Fibroblast of lung (primary cell): ENCODE data around the gene MRPS6. TPM values are rescaled to one million over a fixed set of nuclear protein-coding genes. Genes with fewer than 3 reads are reported as not detected.
A peak's percentile ranks its signal among the peaks of the same experiment; 100 is the strongest.

Source experiments
- DNase-seq, 2 donors: peaks; one replicate each; pipeline versions ENCODE4 v3.0.0 to v3.0.0-alpha.2; 2010; ENCODE audit warnings: low read depth in 2 of 2
- H2AFZ ChIP-seq: 2 replicates; pipeline ENCODE4 v1.5.1; 2012; ENCODE audit warnings: low read length, control low read depth, inconsistent platforms
- H3K27ac ChIP-seq: 2 replicates; pipeline ENCODE4 v1.5.1; 2011; ENCODE audit warnings: low read length, control low read depth; ENCODE audit not compliant: insufficient read depth
- H3K27me3 ChIP-seq: 2 replicates; pipeline ENCODE4 v1.5.1; 2011; ENCODE audit warnings: mild to moderate bottlenecking, low read length; ENCODE audit not compliant: control insufficient read depth, insufficient read depth
- H3K36me3 ChIP-seq: 2 replicates; pipeline ENCODE4 v1.5.1; 2011; ENCODE audit warnings: low read length; ENCODE audit not compliant: control insufficient read depth, insufficient read depth
- H3K4me1 ChIP-seq: 2 replicates; pipeline ENCODE4 v1.5.1; 2011; ENCODE audit warnings: low read length; ENCODE audit not compliant: control insufficient read depth, insufficient read depth; ENCODE audit errors: extremely low read depth
- H3K4me2 ChIP-seq: 2 replicates; pipeline ENCODE4 v1.5.1; 2011; ENCODE audit warnings: low read length, control low read depth; ENCODE audit not compliant: insufficient read depth; ENCODE audit errors: extremely low read depth
- H3K4me3 ChIP-seq, 4 experiments: fragments of 200-600 bp in 1 of 4; sonication (generic) in 1 of 4; replicated peaks in 1 of 4; 2 replicates each; pipeline ENCODE4 v1.5.1; 2011 to 2016; ENCODE audit warnings: low read length in 4 of 4, low read depth in 3 of 4, mild to moderate bottlenecking in 3 of 4, control low read depth in 2 of 4, inconsistent platforms in 1 of 4, mixed read lengths in 1 of 4; ENCODE audit not compliant: insufficient read depth in 1 of 4; ENCODE audit errors: control extremely low read depth in 1 of 4
- H3K79me2 ChIP-seq: 2 replicates; pipeline ENCODE4 v1.5.1; 2012; ENCODE audit warnings: mild to moderate bottlenecking, low read length, inconsistent platforms; ENCODE audit not compliant: control insufficient read depth, insufficient read depth
- H3K9ac ChIP-seq: 2 replicates; pipeline ENCODE4 v1.5.1; 2011; ENCODE audit warnings: mild to moderate bottlenecking, low read length, control low read depth; ENCODE audit not compliant: insufficient read depth
- H3K9me3 ChIP-seq: 2 replicates; pipeline ENCODE4 v1.5.1; 2012; ENCODE audit warnings: low read depth, low read length; ENCODE audit not compliant: control insufficient read depth, insufficient read depth
- H4K20me1 ChIP-seq: 2 replicates; pipeline ENCODE4 v1.5.1; 2011; ENCODE audit warnings: low read length; ENCODE audit not compliant: control insufficient read depth, insufficient read depth; ENCODE audit errors: extremely low read depth
- EZH2 ChIP-seq: IDR thresholded peaks from 2 replicates; pipeline ENCODE4 v1.5.1; 2012; ENCODE audit warnings: low read length, control low read depth, mild to moderate bottlenecking; ENCODE audit errors: missing control alignments
- polyA plus RNA-seq, 2 donors: library from polyadenylated mRNA; depleted of rRNA in 1 of 2; stranded (reverse) in 1 of 2; unstranded in 1 of 2; fragments of >200 nt; gene quantifications; 2 replicates each; pipeline ENCODE4 v1.2.1, GENCODE V29; 2011 to 2012; ENCODE audit warnings: missing spikeins in 1 of 2
- total RNA-seq: library from RNA; depleted of rRNA; stranded (reverse); fragments of >200 nt; gene quantifications from 2 replicates; pipeline ENCODE4 v1.2.1, GENCODE V29; 2014
- TF ChIP-seq, protein P1 (sequence below), 2 donors: IDR thresholded peaks in 1 of 2; conservative IDR thresholded peaks in 1 of 2; 1 replicate in 1 of 2; 2 replicates in 1 of 2; pipeline ENCODE4 v1.5.1; 2011 to 2012; ENCODE audit warnings: low read length in 2 of 2, control low read depth in 1 of 2, inconsistent platforms in 1 of 2, low read depth in 1 of 2, mild to moderate bottlenecking in 1 of 2

Gene MRPS6
- total and polyA plus RNA-seq, 2 donors (not counting 1 experiment from before 2014, with no cell fraction given) = 20.0 to 45.6 TPM

DNA sequence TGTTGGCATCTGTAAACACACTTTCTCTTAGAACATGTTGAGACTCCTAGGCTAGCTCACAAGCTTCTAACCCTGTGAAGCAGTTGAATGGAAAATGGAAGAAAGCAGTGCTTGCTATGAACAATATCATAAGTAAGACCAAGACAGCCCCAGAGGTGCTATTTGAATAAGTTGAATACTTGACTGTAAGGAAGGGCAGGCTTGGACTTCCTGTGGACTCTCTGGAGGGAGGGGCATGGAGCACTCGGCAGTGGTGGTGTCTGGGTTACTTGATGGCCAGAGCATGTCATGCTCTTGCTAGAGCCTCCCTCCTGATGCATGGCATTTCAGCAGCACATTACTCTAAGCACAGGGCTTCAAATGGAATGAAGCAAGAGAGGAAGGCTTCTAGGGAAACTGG lies 60.0 kb downstream of the MRPS6 start:
- Histone ChIP-seq H3K27ac (no peak overlapping the region), H2AFZ (no peak overlapping the region), H3K4me2 (no peak overlapping the region), H3K9me3 (no peaks in the 10 kb centered on the region), H3K27me3 (no peaks in the 10 kb centered on the region), H4K20me1 (no peaks in the 10 kb centered on the region), H3K9ac (no peak overlapping the region), H3K4me1 (peaks cover 18% of the 10 kb centered on the region), H3K4me3 (no peak overlapping the region), H3K79me2 (peaks cover 45% of the 10 kb centered on the region), H3K36me3 (peaks cover 5% of the 10 kb centered on the region)
- no peak for DNase-seq
- TF ChIP-seq, protein P1, sequence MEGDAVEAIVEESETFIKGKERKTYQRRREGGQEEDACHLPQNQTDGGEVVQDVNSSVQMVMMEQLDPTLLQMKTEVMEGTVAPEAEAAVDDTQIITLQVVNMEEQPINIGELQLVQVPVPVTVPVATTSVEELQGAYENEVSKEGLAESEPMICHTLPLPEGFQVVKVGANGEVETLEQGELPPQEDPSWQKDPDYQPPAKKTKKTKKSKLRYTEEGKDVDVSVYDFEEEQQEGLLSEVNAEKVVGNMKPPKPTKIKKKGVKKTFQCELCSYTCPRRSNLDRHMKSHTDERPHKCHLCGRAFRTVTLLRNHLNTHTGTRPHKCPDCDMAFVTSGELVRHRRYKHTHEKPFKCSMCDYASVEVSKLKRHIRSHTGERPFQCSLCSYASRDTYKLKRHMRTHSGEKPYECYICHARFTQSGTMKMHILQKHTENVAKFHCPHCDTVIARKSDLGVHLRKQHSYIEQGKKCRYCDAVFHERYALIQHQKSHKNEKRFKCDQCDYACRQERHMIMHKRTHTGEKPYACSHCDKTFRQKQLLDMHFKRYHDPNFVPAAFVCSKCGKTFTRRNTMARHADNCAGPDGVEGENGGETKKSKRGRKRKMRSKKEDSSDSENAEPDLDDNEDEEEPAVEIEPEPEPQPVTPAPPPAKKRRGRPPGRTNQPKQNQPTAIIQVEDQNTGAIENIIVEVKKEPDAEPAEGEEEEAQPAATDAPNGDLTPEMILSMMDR (conservative IDR thresholded peaks at IDR 0.05 in 1 of 2, IDR thresholded peaks at IDR 0.05 in 1 of 2; ENCODE audit: low read depth in 1 of 2, low read length in 2 of 2) = no peak
- no peak for TF ChIP-seq EZH2

DNA sequence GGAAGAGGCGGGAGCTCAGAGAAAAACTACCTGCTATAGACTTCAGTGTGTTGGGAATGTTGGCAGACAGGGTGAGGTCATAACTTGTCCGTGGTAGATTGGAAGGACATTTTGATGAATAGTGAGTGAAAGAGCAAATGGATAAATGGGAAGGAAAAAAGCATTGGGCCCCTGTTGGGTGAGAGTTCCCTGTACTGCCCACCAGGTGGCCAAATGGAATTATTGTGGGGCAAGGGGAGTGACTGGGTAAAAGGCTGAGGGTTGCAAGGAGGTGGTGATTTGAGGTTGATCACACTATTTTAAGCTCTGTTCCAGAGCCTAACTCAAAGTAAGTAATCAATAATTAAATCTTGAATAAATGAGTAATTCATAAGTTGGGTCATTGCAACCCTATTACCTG lies 60.4 kb downstream of the MRPS6 start:
- DNase-seq = no peak
- Histone ChIP-seq H2AFZ (no peak overlapping the region), H3K4me2 (no peak overlapping the region), H3K79me2 (peaks cover 45% of the 10 kb centered on the region), H3K9ac (no peak overlapping the region), H3K27ac (no peak overlapping the region), H3K9me3 (no peaks in the 10 kb centered on the region), H3K4me1 (peaks cover 15% of the 10 kb centered on the region), H3K4me3 (no peak overlapping the region), H3K36me3 (peaks cover 5% of the 10 kb centered on the region), H4K20me1 (no peaks in the 10 kb centered on the region), H3K27me3 (no peaks in the 10 kb centered on the region)
- TF ChIP-seq EZH2 = no peak
- TF ChIP-seq, protein P1 (conservative IDR thresholded peaks at IDR 0.05 in 1 of 2, IDR thresholded peaks at IDR 0.05 in 1 of 2; ENCODE audit: low read depth in 1 of 2, low read length in 2 of 2) = peak in 1 of 2 donors; percentile 26

DNA sequence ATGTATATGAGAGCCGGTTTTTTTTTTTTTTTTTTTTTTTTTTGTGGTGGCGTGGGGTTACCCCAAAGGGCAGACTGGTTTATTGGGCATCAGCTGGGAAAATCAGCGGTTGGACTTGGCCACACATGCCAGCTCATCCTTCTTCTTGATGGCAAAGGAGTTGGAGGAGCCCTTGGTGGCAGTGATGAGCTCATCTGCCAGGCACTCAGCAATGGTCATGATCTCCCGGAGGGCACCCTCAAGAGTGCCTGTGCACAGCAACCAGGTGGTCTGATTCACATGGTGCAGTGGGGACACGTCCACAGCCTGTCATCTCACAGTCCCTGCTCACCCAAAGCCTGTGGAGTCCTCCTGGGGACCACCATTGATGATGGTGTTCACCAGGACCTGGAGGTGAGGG lies 62.0 kb downstream of the MRPS6 start:
- H3K79me2 ChIP-seq = peaks cover 44% of the 10 kb centered on the region
- H3K9me3 ChIP-seq = no peaks in the 10 kb centered on the region
- no peaks in the 10 kb centered on the region for H3K27me3 ChIP-seq
- no peak for DNase-seq
- no peak overlapping the region for H3K4me2 ChIP-seq
- no peaks in the 10 kb centered on the region for H4K20me1 ChIP-seq
- no peak overlapping the region for H2AFZ ChIP-seq
- H3K4me3 ChIP-seq = no peak overlapping the region
- no peak for TF ChIP-seq EZH2
- TF ChIP-seq, protein P1 (conservative IDR thresholded peaks at IDR 0.05 in 1 of 2, IDR thresholded peaks at IDR 0.05 in 1 of 2; ENCODE audit: low read depth in 1 of 2, low read length in 2 of 2) = no peak
- no peak overlapping the region for H3K27ac ChIP-seq
- peaks cover 5% of the 10 kb centered on the region for H3K36me3 ChIP-seq
- no peak overlapping the region for H3K9ac ChIP-seq
- H3K4me1 ChIP-seq = peaks cover 5% of the 10 kb centered on the region
